H9 (cell line): ENCODE measurements around the gene XXYLT1. TPM values are rescaled to one million over a fixed set of nuclear protein-coding genes. Genes with fewer than 3 reads are reported as not detected.

Experiments
- DNase-seq: peaks from one replicate; pipeline ENCODE4 v3.0.0-alpha.2; 2017
- H2AFZ ChIP-seq: one replicate; pipeline ENCODE4 v1.6.1; 2013; ENCODE audit warnings: mild to moderate bottlenecking, low read length, control low read depth, moderate library complexity
- H2AK5ac ChIP-seq: 2 replicates; pipeline ENCODE4 v1.6.1; 2013; ENCODE audit warnings: low read length, control low read depth, mixed read lengths; ENCODE audit not compliant: insufficient read length
- H2BK120ac ChIP-seq: one replicate; pipeline ENCODE4 v1.6.1; 2013; ENCODE audit warnings: low read depth, mild to moderate bottlenecking, low read length, control low read depth, inconsistent platforms; ENCODE audit not compliant: poor library complexity, severe bottlenecking
- H2BK12ac ChIP-seq: 2 replicates; pipeline ENCODE4 v1.6.1; 2013; ENCODE audit warnings: low read length, control low read depth, mixed read lengths, low read depth; ENCODE audit not compliant: insufficient read length
- H2BK15ac ChIP-seq: 2 replicates; pipeline ENCODE4 v1.6.1; 2013; ENCODE audit warnings: low read depth, low read length, control low read depth
- H2BK20ac ChIP-seq: one replicate; pipeline ENCODE4 v1.6.1; 2013; ENCODE audit warnings: low read depth, mild to moderate bottlenecking, low read length, control low read depth, inconsistent platforms; ENCODE audit not compliant: poor library complexity, severe bottlenecking
- H2BK5ac ChIP-seq: 2 replicates; pipeline ENCODE4 v1.6.1; 2013; ENCODE audit warnings: low read length, control low read depth, mixed read lengths; ENCODE audit not compliant: insufficient read length
- H3K14ac ChIP-seq: 2 replicates; pipeline ENCODE4 v1.6.1; 2013; ENCODE audit warnings: low read length, control low read depth; ENCODE audit not compliant: insufficient read depth
- H3K18ac ChIP-seq: 2 replicates; pipeline ENCODE4 v1.6.1; 2013; ENCODE audit warnings: low read depth, mild to moderate bottlenecking, mixed read lengths, low read length, control low read depth; ENCODE audit not compliant: insufficient read length
- H3K23ac ChIP-seq: 2 replicates; pipeline ENCODE4 v1.6.1; 2013; ENCODE audit warnings: low read length, control low read depth, mixed read lengths, low read depth; ENCODE audit not compliant: insufficient read length
- H3K23me2 ChIP-seq: 2 replicates; pipeline ENCODE4 v1.6.1; 2013; ENCODE audit warnings: low read depth, mild to moderate bottlenecking, mixed read lengths, low read length, control low read depth; ENCODE audit not compliant: insufficient read length, poor library complexity, severe bottlenecking
- H3K27ac ChIP-seq: 2 replicates; pipeline ENCODE4 v1.5.1; 2013; ENCODE audit warnings: low read length, control low read depth, mixed read lengths, low read depth; ENCODE audit not compliant: insufficient read length
- H3K27me3 ChIP-seq: 2 replicates; pipeline ENCODE4 v1.6.1; 2013; ENCODE audit warnings: low read length, control low read depth, inconsistent platforms; ENCODE audit not compliant: insufficient read depth
- H3K4ac ChIP-seq: 2 replicates; pipeline ENCODE4 v1.6.1; 2013; ENCODE audit warnings: low read depth, mild to moderate bottlenecking, control low read depth, inconsistent platforms, low read length, moderate library complexity
- H3K4me1 ChIP-seq: 2 replicates; pipeline ENCODE4 v1.6.1; 2013; ENCODE audit warnings: low read length, control low read depth, inconsistent platforms; ENCODE audit not compliant: insufficient read depth
- H3K4me2 ChIP-seq: 2 replicates; pipeline ENCODE4 v1.6.1; 2013; ENCODE audit warnings: low read length, control low read depth, mixed read lengths; ENCODE audit not compliant: insufficient read length, insufficient read depth
- H3K56ac ChIP-seq: 2 replicates; pipeline ENCODE4 v1.6.1; 2013; ENCODE audit warnings: low read depth, mild to moderate bottlenecking, mixed read lengths, low read length, control low read depth; ENCODE audit not compliant: insufficient read length
- H3K79me1 ChIP-seq: 2 replicates; pipeline ENCODE4 v1.6.1; 2013; ENCODE audit warnings: low read depth, mild to moderate bottlenecking, moderate library complexity, low read length, control low read depth, inconsistent platforms; ENCODE audit not compliant: insufficient read depth, poor library complexity, severe bottlenecking
- H3K79me2 ChIP-seq: 2 replicates; pipeline ENCODE4 v1.6.1; 2013; ENCODE audit warnings: low read length, control low read depth, inconsistent platforms; ENCODE audit not compliant: insufficient read depth
- H3K9ac ChIP-seq: 2 replicates; pipeline ENCODE4 v1.6.1; 2013; ENCODE audit warnings: low read length, control low read depth, mixed read lengths; ENCODE audit not compliant: insufficient read length; ENCODE audit errors: extremely low read depth
- H3K9me3 ChIP-seq: one replicate; pipeline ENCODE4 v1.6.1; 2013; ENCODE audit warnings: low read depth, low read length, inconsistent platforms; ENCODE audit not compliant: control insufficient read depth
- H3T11ph ChIP-seq: one replicate; pipeline ENCODE4 v1.6.1; 2013; ENCODE audit warnings: mild to moderate bottlenecking, low read length, control low read depth, inconsistent platforms
- H4K20me1 ChIP-seq: one replicate; pipeline ENCODE4 v1.6.1; 2013; ENCODE audit not compliant: control insufficient read depth, insufficient read length, insufficient read depth
- H4K5ac ChIP-seq: 2 replicates; pipeline ENCODE4 v1.6.1; 2013; ENCODE audit warnings: low read depth, mild to moderate bottlenecking, mixed read lengths, low read length, control low read depth; ENCODE audit not compliant: insufficient read length
- H4K8ac ChIP-seq: replicated peaks from 2 replicates; pipeline ENCODE4 v1.6.1; 2013; ENCODE audit warnings: low read length, control low read depth, mixed read lengths, low read depth; ENCODE audit not compliant: insufficient read length
- H4K91ac ChIP-seq: 2 replicates; pipeline ENCODE4 v1.6.1; 2013; ENCODE audit warnings: low read depth, mild to moderate bottlenecking, moderate library complexity, mixed read lengths, low read length, control low read depth; ENCODE audit not compliant: insufficient read length
- H3K27ac Mint-ChIP-seq, 3 experiments: 2 replicates in 2 of 3; 3 replicates in 1 of 3; pipeline ENCODE4 v1.8.0; 2020 to 2021; ENCODE audit warnings: mixed read lengths in 3 of 3, mild to moderate bottlenecking in 1 of 3, moderate library complexity in 1 of 3
- H3K27me3 Mint-ChIP-seq: 2 replicates; pipeline ENCODE4 v1.8.0; 2021; ENCODE audit warnings: low read depth, mild to moderate bottlenecking, moderate library complexity, mixed read lengths
- H3K36me3 Mint-ChIP-seq, 3 experiments: 2 replicates in 2 of 3; 3 replicates in 1 of 3; pipeline ENCODE4 v1.8.0; 2020 to 2021; ENCODE audit warnings: low read depth in 3 of 3, mixed read lengths in 3 of 3; ENCODE audit not compliant: insufficient read depth in 1 of 3
- H3K4me1 Mint-ChIP-seq, 2 experiments: 2 replicates each; pipeline ENCODE4 v1.8.0; 2020; ENCODE audit warnings: mixed read lengths in 2 of 2
- H3K4me3 Mint-ChIP-seq, 2 experiments: 2 replicates in 1 of 2; 3 replicates in 1 of 2; pipeline ENCODE4 v1.8.0; 2020 to 2021; ENCODE audit warnings: mild to moderate bottlenecking in 2 of 2, mixed read lengths in 2 of 2, moderate library complexity in 1 of 2
- H3K9me3 Mint-ChIP-seq, 2 experiments: 2 replicates in 1 of 2; 3 replicates in 1 of 2; pipeline ENCODE4 v1.8.0; 2020; ENCODE audit warnings: mild to moderate bottlenecking in 2 of 2, mixed read lengths in 2 of 2, moderate library complexity in 1 of 2
- CTCF ChIP-seq: fragments of 200-600 bp; sonication (generic); conservative IDR thresholded peaks from 3 replicates; pipeline ENCODE4 v1.8.0; 2021; ENCODE audit warnings: antibody characterized with exemption, mild to moderate bottlenecking
- WGBS: extraction: QIAGEN DNeasy Blood & Tissue Kit; methylation state at CpG from one replicate; pipeline ENCODE4 v1.1.7; 2013; ENCODE audit warnings: missing lambda C conversion rate, low lambda C conversion rate, mixed read lengths; ENCODE audit not compliant: insufficient read length; ENCODE audit errors: extremely low coverage; 5-methylcytosine and 5-hydroxymethylcytosine counted together
- total RNA-seq: library from RNA; stranded (reverse); gene quantifications from 2 replicates; pipeline ENCODE4 v1.2.1, GENCODE V29; 2021

The XXYLT1 gene
- total RNA-seq, 1 experiment from 2014 or later, result 22.7 TPM

- H3K18ac ChIP-seq, result no peak overlapping the region
- Mint-ChIP-seq H3K9me3 (no peaks in the 10 kb centered on the region), H3K4me1 (peaks cover 63 to 85% of the 10 kb centered on the region in 2 experiments), H3K27ac (peak overlapping the region in 1 of 3 experiments; percentile 40; a peak in 1 of 7 replicates), H3K4me3 (no peak overlapping the region), H3K36me3 (peaks cover 2 to 8% (median 8%) of the 10 kb centered on the region in 3 experiments; a peak in 5 of 7 replicates), H3K27me3 (no peaks in the 10 kb centered on the region; the same call in 1 of the 2 replicates)
- H3K23me2 ChIP-seq, result no peaks in the 10 kb centered on the region
- no peak overlapping the region for H2BK20ac ChIP-seq
- no peaks in the 10 kb centered on the region for H3K27me3 ChIP-seq
- H3K56ac ChIP-seq, result no peak overlapping the region
- no peak overlapping the region for H3K4ac ChIP-seq
- no peak overlapping the region for H3K23ac ChIP-seq
- H3K9ac ChIP-seq, result no peak overlapping the region
- no peak overlapping the region for H4K91ac ChIP-seq
- H2BK120ac ChIP-seq, result no peak overlapping the region
- no peaks in the 10 kb centered on the region for H3K9me3 ChIP-seq
- no peak overlapping the region for H4K5ac ChIP-seq
- no peak overlapping the region for H2BK12ac ChIP-seq
- no peak overlapping the region for H3K27ac ChIP-seq
- H2BK15ac ChIP-seq, result no peak overlapping the region
- no peak overlapping the region for H2AK5ac ChIP-seq
- WGBS, result no CpG with 5 or more reads among the region's 11 CpGs
- no peaks in the 10 kb centered on the region for H4K20me1 ChIP-seq
- no peak overlapping the region for H2AFZ ChIP-seq
- TF ChIP-seq CTCF, result no peak
- H4K8ac ChIP-seq, result no peak overlapping the region
- no peak overlapping the region for H3K4me2 ChIP-seq
- no peak overlapping the region for H3T11ph ChIP-seq
- no peak overlapping the region for H3K14ac ChIP-seq
- H2BK5ac ChIP-seq, result no peak overlapping the region
- H3K79me1 ChIP-seq, result no peaks in the 10 kb centered on the region
- no peak for DNase-seq
- H3K4me1 ChIP-seq, result peaks cover 21% of the 10 kb centered on the region; the same call in 1 of the 2 replicates
- H3K79me2 ChIP-seq, result no peaks in the 10 kb centered on the region; the same call in 1 of the 2 replicates
Measured at GRCh38 chr3:195151866-195152541, 119.0 kb downstream of the XXYLT1 start.
